Measurements from ENCODE around the gene TMEM190.

Gene TMEM190

DNA sequence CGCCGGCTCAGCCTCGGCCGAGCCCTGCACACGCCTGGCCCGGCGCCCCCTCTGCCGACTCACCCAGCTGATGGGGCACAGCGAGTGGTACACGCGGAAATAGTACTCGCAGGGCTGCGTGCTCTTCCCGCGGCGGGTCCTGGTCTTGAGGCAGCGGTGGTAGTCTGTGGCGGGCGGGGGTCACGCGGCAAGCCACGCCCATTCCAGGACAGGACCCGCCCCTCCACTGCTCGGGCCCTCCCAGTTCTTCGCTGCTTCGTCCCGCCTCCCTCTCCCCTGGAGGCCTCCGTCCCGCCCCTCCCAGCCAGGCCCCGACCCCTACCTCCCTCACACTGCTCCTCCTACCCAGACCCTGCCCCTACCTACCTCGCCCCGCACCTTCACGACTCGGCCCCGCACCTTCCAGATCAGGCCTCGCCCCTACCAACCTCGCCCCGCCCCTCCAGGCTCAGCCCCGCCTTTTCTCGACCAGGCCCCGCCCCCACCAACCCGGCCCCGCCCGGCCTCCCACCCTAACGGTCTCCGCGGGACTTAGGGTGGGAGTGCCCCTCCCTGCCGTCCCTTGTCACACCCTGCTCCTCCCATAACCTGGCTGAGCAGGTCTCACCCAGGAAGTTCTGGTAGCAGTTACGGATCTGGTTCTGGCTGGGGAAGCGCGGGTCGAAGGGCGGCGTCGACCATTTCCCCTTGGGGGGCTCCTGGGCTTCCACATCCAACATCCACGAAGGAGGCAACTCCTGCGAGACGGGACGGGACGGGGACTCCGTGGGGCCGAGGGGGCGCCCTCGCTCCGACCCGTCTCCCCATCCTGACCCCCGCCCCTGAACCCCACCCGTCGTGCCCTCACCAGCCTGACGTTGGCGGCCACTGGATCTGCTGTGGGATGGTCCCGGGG is 22.6 kb upstream of the TMEM190 start:
- ChIA-PET CTCF (interaction anchor here (0.6 kb wide), 1 partner anchor 50 kb away, joined by 3 read pairs; no protein-coding TSS in a partner anchor), POLR2A (interaction anchor here (1.6 to 7.7 kb wide), 3 partner anchors 15 to 53 kb away, joined by 6 to 95 read pairs (median 13); partner anchors contain the start of genes KMT5C and UBE2S)
- H3K27ac ChIP-seq (ENCODE audit: extremely low read depth, low read depth, low read length): no peak overlapping the region
- H3K36me3 ChIP-seq (ENCODE audit: control insufficient read depth in 2 of 2, insufficient read depth in 1 of 2, low read length in 2 of 2): peaks cover 0 to 2% of the 10 kb centered on the region in 2 experiments; a peak in 1 of 3 replicates
- H3K4me3 ChIP-seq (ENCODE audit: low read depth, low read length): peak overlapping the region; percentile 54
- peaks cover 8% of the 10 kb centered on the region; the same call in 1 of the 2 replicates for H3K4me1 ChIP-seq (ENCODE audit: control insufficient read depth, insufficient read depth, low read length)
- no peaks in the 10 kb centered on the region for H3K9me3 ChIP-seq (ENCODE audit: control insufficient read depth, insufficient read depth, low read depth, low read length)
- TF ChIP-seq ZNF600 (tag by site-specific recombination; IDR thresholded peaks at IDR 0.05) (no peak; the same call in 1 of the 2 replicates), ZNF350 (tag by site-specific recombination; IDR thresholded peaks at IDR 0.05) (no peak), ZNF830 (tag by site-specific recombination; IDR thresholded peaks at IDR 0.05; ENCODE audit: low read depth) (no peak), SP7 (tag by site-specific recombination; IDR thresholded peaks at IDR 0.05) (no peak), ZNF433 (tag by site-specific recombination; IDR thresholded peaks at IDR 0.05; ENCODE audit: low read depth) (no peak), PRDM4 (tag by site-specific recombination; IDR thresholded peaks at IDR 0.05) (no peak), ZNF114 (tag by site-specific recombination; IDR thresholded peaks at IDR 0.05) (no peak), ZNF544 (tag by site-specific recombination; IDR thresholded peaks at IDR 0.05) (no peak), HOXD13 (CRISPR knock-in tag; IDR thresholded peaks at IDR 0.05; ENCODE audit: borderline replicate concordance) (no peak), ZNF529 (tag by site-specific recombination; IDR thresholded peaks at IDR 0.05; ENCODE audit: insufficient replicate concordance) (no peak), ZSCAN18 (tag by site-specific recombination; IDR thresholded peaks at IDR 0.05) (no peak), ZBTB10 (tag by site-specific recombination; IDR thresholded peaks at IDR 0.05) (peak; percentile 93), ZIC2 (tag by site-specific recombination; IDR thresholded peaks at IDR 0.05) (no peak), PATZ1 (tag by site-specific recombination; IDR thresholded peaks at IDR 0.05) (peak; percentile 54; the same call in 1 of the 2 replicates), REPIN1 (tag by site-specific recombination; IDR thresholded peaks at IDR 0.05; ENCODE audit: low read depth) (no peak)
- TF ChIP-seq, protein P1, sequence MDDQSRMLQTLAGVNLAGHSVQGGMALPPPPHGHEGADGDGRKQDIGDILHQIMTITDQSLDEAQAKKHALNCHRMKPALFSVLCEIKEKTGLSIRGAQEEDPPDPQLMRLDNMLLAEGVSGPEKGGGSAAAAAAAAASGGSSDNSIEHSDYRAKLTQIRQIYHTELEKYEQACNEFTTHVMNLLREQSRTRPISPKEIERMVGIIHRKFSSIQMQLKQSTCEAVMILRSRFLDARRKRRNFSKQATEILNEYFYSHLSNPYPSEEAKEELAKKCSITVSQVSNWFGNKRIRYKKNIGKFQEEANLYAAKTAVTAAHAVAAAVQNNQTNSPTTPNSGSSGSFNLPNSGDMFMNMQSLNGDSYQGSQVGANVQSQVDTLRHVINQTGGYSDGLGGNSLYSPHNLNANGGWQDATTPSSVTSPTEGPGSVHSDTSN (CRISPR knock-in tag; IDR thresholded peaks at IDR 0.05): no peak; the same call in 1 of the 2 replicates
- TF ChIP-seq, protein P2, sequence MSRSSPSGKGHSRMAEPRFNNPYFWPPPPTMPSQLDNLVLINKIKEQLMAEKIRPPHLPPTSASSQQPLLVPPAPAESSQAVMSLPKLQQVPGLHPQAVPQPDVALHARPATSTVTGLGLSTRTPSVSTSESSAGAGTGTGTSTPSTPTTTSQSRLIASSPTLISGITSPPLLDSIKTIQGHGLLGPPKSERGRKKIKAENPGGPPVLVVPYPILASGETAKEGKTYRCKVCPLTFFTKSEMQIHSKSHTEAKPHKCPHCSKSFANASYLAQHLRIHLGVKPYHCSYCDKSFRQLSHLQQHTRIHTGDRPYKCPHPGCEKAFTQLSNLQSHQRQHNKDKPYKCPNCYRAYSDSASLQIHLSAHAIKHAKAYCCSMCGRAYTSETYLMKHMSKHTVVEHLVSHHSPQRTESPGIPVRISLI (tag by site-specific recombination; IDR thresholded peaks at IDR 0.05): no peak
- TF ChIP-seq, protein P3, sequence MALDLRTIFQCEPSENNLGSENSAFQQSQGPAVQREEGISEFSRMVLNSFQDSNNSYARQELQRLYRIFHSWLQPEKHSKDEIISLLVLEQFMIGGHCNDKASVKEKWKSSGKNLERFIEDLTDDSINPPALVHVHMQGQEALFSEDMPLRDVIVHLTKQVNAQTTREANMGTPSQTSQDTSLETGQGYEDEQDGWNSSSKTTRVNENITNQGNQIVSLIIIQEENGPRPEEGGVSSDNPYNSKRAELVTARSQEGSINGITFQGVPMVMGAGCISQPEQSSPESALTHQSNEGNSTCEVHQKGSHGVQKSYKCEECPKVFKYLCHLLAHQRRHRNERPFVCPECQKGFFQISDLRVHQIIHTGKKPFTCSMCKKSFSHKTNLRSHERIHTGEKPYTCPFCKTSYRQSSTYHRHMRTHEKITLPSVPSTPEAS (tag by site-specific recombination; IDR thresholded peaks at IDR 0.05): no peak
- TF ChIP-seq, protein P4, sequence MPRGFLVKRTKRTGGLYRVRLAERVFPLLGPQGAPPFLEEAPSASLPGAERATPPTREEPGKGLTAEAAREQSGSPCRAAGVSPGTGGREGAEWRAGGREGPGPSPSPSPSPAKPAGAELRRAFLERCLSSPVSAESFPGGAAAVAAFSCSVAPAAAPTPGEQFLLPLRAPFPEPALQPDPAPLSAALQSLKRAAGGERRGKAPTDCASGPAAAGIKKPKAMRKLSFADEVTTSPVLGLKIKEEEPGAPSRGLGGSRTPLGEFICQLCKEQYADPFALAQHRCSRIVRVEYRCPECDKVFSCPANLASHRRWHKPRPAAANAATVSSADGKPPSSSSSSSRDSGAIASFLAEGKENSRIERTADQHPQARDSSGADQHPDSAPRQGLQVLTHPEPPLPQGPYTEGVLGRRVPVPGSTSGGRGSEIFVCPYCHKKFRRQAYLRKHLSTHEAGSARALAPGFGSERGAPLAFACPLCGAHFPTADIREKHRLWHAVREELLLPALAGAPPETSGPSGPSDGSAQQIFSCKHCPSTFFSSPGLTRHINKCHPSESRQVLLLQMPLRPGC (tag by site-specific recombination; IDR thresholded peaks at IDR 0.05): no peak

Measured in HEK293 (cell line).